ENCODE results near the gene ZNF367. TPM values are rescaled to one million over a fixed set of nuclear protein-coding genes. Genes with fewer than 3 reads are reported as not detected.

The ZNF367 gene
- 12.6 and 14.0 TPM in 2 replicates for total RNA-seq (2021)
- percentile 95 among the genes with signal in this experiment for Bru-seq, nascent RNA
- percentile 80 among the genes with signal in this experiment for BruChase-seq, experiment 1, labeled RNA remaining after a 2-hour chase
- percentile 87 among the genes with signal in this experiment for BruChase-seq, experiment 2, labeled RNA remaining after a 6-hour chase
- long read RNA-seq, transcript ZNF367-201 (5 exons, 3,646 nt) = major isoform, 33 of 45 reads
- long read RNA-seq, partial matches to known transcripts = 4 of 45 reads
- long read RNA-seq, other reads (novel, unspliced or antisense) = 8 of 45 reads

DNA sequence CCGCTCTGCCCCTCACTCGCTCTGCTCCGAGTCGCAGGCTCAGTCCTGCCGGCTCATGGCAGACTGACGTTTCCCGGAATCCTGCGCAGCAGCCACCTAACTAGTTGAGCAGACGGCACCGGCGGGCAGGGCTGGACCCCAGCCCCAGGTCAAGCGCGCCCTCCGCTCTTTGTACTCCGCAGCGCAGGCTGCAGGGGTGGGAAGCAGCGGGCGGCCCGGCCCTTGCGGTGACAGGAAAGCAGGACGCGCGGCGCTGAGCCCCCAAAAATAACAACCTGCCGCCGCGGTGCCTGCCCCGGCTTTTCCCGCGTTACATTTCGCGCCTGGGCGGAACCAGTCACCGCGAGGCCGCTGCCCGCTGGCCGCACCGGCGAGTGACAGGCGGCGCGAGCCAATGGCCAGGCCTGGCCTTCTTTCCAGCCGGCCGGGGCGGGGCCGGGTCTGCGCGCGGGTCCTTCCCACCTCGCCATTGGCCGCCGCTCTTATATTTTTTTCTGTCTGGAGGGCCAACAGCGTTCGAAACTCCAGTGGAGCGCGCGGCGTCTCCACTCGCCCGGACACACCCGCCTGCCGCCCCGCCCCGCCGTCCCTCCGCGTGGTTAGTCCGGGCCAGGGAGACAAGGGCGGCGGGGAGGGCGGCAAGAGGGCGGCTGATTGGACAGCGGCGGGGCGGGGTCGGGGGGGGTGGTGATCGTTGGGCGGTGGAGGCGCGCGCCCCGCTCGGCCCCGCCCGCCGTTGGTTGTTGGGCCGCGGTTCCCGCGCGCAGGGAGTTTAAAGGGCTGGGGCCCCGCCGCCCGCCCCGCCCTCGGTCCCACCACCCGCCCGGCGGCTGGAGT is at the start of gene ZNF367:
Gene ZNF367 (minus strand): TSS at position 288 of the 837 bp plus-strand sequence. CDS start 338 bp downstream, outside the sequence.
- peaks cover 33% of the 10 kb centered on the region for H3K4me1 ChIP-seq (replicated peaks; ENCODE audit: insufficient read depth)
- peaks cover 37% of the 10 kb centered on the region for H3F3A ChIP-seq (ENCODE audit: insufficient read depth, low read depth)
- no peaks in the 10 kb centered on the region; the same call in 1 of the 2 replicates for H3K9me2 ChIP-seq (ENCODE audit: insufficient read depth)
- DNase-seq = peak; percentile 90 to 99
- peak within 1 kb of the TSS; percentile 98 for H3K4me2 ChIP-seq
- no peak for TF ChIP-seq EZH2 (IDR thresholded peaks at IDR 0.05; ENCODE audit: low read depth)
- TF ChIP-seq, protein P1, sequence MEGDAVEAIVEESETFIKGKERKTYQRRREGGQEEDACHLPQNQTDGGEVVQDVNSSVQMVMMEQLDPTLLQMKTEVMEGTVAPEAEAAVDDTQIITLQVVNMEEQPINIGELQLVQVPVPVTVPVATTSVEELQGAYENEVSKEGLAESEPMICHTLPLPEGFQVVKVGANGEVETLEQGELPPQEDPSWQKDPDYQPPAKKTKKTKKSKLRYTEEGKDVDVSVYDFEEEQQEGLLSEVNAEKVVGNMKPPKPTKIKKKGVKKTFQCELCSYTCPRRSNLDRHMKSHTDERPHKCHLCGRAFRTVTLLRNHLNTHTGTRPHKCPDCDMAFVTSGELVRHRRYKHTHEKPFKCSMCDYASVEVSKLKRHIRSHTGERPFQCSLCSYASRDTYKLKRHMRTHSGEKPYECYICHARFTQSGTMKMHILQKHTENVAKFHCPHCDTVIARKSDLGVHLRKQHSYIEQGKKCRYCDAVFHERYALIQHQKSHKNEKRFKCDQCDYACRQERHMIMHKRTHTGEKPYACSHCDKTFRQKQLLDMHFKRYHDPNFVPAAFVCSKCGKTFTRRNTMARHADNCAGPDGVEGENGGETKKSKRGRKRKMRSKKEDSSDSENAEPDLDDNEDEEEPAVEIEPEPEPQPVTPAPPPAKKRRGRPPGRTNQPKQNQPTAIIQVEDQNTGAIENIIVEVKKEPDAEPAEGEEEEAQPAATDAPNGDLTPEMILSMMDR (conservative IDR thresholded peaks at IDR 0.05) = no peak
- H3K4me3 ChIP-seq = peak within 1 kb of the TSS; percentile 97
- peak within 1 kb of the TSS; percentile 93 for H3K27ac ChIP-seq
- no peaks in the 10 kb centered on the region for H3K9me3 ChIP-seq (ENCODE audit: insufficient read depth, low read depth)
- intact Hi-C loops (cut with micrococcal nuclease; ENCODE audit: unreplicated experiment) = loop anchor here (1.0 to 10.0 kb wide), 4 partner anchors 36 to 236 kb away; partner anchors contain the start of genes PRXL2C and SLC35D2
- peaks cover 39% of the 10 kb centered on the region for H3K79me2 ChIP-seq (ENCODE audit: low read depth)
- peak within 1 kb of the TSS; percentile 98 for H2AFZ ChIP-seq
- POLR2A ChIA-PET (ENCODE audit: unreplicated experiment) = interaction anchor here (0.6 kb wide), 1 partner anchor 1692 kb away, joined by 4 read pairs; the partner anchor contains the start of gene AOPEP
- no peaks in the 10 kb centered on the region for H3K27me3 ChIP-seq (ENCODE audit: insufficient read depth, low read depth)
- TSS peak; percentile 40 for BruUV-seq (replicated peaks)
- CTCF ChIA-PET = no interaction called here
- H4K20me1 ChIP-seq (ENCODE audit: insufficient read depth) = no peaks in the 10 kb centered on the region
- no peaks in the 10 kb centered on the region for H3K36me3 ChIP-seq (ENCODE audit: low read depth)

DNA sequence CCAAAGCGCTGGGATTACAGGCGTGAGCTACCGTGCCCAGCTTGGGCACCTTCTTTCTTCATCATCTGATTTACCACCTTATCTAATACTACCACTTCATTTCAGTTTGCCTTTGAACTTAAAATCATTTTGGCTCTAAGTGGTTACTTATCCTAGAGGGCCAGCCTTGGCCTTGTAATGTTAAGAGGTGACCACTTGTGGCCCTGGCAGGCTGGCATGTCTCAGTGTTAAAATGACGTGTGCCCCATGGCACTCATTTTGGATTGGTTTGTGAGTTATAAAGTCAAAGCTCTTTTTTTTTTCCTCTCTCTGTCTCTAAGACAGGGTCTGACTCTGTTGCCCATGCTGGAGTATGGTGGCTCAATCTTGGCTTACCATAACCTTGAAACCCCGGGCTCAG is 49.6 kb upstream of the ZNF367 start:
- no peaks in the 10 kb centered on the region for H3K27me3 ChIP-seq (ENCODE audit: insufficient read depth, low read depth)
- ChIA-PET POLR2A (ENCODE audit: unreplicated experiment) (interaction anchor here (0.7 kb wide), 1 partner anchor 150 kb away, joined by 9 read pairs; no protein-coding TSS in a partner anchor), CTCF (interaction anchor here (0.7 kb wide), 1 partner anchor 1624 kb away, joined by 6 read pairs; no protein-coding TSS in a partner anchor)
- BruUV-seq (replicated peaks) = no TSS peak
- H3K4me1 ChIP-seq (replicated peaks; ENCODE audit: insufficient read depth) = no peaks in the 10 kb centered on the region
- no peaks in the 10 kb centered on the region for H3K9me2 ChIP-seq (ENCODE audit: insufficient read depth)
- H3K4me2 ChIP-seq = no peak overlapping the region
- no peaks in the 10 kb centered on the region for H3F3A ChIP-seq (ENCODE audit: insufficient read depth, low read depth)
- intact Hi-C loops (cut with micrococcal nuclease; ENCODE audit: unreplicated experiment) = no loop called here
- no peaks in the 10 kb centered on the region for H3K9me3 ChIP-seq (ENCODE audit: insufficient read depth, low read depth)
- H3K36me3 ChIP-seq (ENCODE audit: low read depth) = no peaks in the 10 kb centered on the region
- H2AFZ ChIP-seq = no peak overlapping the region
- no peaks in the 10 kb centered on the region for H3K79me2 ChIP-seq (ENCODE audit: low read depth)
- no peak for DNase-seq
- no peaks in the 10 kb centered on the region for H4K20me1 ChIP-seq (ENCODE audit: insufficient read depth)
- H3K27ac ChIP-seq = no peak overlapping the region
- TF ChIP-seq, protein P1 (conservative IDR thresholded peaks at IDR 0.05) = no peak
- no peak for TF ChIP-seq EZH2 (IDR thresholded peaks at IDR 0.05; ENCODE audit: low read depth)
- no peak overlapping the region for H3K4me3 ChIP-seq

DNA sequence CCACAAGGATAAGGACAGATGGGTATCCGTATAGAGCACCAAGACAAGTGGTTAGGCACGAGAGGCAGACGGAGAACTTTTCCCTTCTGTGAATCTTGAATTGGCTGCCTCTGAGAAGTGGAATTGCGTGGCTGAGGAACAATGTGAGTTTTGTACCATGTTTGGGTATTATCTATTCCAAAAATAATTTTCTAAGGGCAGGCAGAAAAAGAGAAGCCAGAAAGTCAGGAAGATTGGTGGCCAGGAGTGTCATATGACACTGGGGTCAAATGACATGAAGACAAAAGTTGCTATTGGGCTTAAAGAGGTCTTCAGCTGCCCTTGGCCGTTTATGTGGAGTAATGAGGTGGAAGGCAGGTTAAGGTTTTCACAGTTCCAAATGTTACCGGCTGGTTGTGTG is 46.3 kb upstream of the ZNF367 start:
- H3K9me3 ChIP-seq (ENCODE audit: insufficient read depth, low read depth) = no peaks in the 10 kb centered on the region
- no peaks in the 10 kb centered on the region for H3K9me2 ChIP-seq (ENCODE audit: insufficient read depth)
- no peaks in the 10 kb centered on the region for H4K20me1 ChIP-seq (ENCODE audit: insufficient read depth)
- H3K4me1 ChIP-seq (replicated peaks; ENCODE audit: insufficient read depth) = no peaks in the 10 kb centered on the region
- H2AFZ ChIP-seq = no peak overlapping the region
- no peak overlapping the region for H3K4me2 ChIP-seq
- H3F3A ChIP-seq (ENCODE audit: insufficient read depth, low read depth) = no peaks in the 10 kb centered on the region
- no peaks in the 10 kb centered on the region for H3K79me2 ChIP-seq (ENCODE audit: low read depth)
- DNase-seq = no peak
- no TSS peak for BruUV-seq (replicated peaks)
- POLR2A ChIA-PET (ENCODE audit: unreplicated experiment) = no interaction called here
- H3K4me3 ChIP-seq = no peak overlapping the region
- intact Hi-C loops (cut with micrococcal nuclease; ENCODE audit: unreplicated experiment) = no loop called here
- CTCF ChIA-PET = no interaction called here
- no peaks in the 10 kb centered on the region for H3K27me3 ChIP-seq (ENCODE audit: insufficient read depth, low read depth)
- no peaks in the 10 kb centered on the region; the same call in 1 of the 2 replicates for H3K36me3 ChIP-seq (ENCODE audit: low read depth)
- H3K27ac ChIP-seq = no peak overlapping the region
- no peak for TF ChIP-seq EZH2 (IDR thresholded peaks at IDR 0.05; ENCODE audit: low read depth)
- TF ChIP-seq, protein P1 (conservative IDR thresholded peaks at IDR 0.05) = no peak
